Panc1 (cell line): Measurements from ENCODE around the gene ANTXR2. TPM values are rescaled to one million over a fixed set of nuclear protein-coding genes. Genes with fewer than 3 reads are reported as not detected.

ENCODE experiments used
- ATAC-seq: fragments of 200-7000 bp; cut with Tn5 transposase; 2 replicates; pipeline ENCODE4 v1.9.1; 2020; ENCODE audit warnings: mild to moderate bottlenecking, moderate library complexity
- BruUV-seq: library from RNA; stranded (reverse); fragments of 400-500 nt; replicated peaks from 2 replicates; lab custom pipeline; 2021; lab: Mats Ljungman, UMichigan
- CTCF ChIA-PET: fragments of 300-600 bp; sonication (Branson Sonifier 250); formaldehyde crosslinking; loops from one replicate; lab custom pipeline; 2022; ENCODE audit warnings: antibody characterized with exemption; lab: Charles Lee
- POLR2A ChIA-PET: fragments of 300-600 bp; sonication (Branson Sonifier 250); formaldehyde crosslinking; loops from one replicate; lab custom pipeline; 2022; ENCODE audit warnings: antibody characterized with exemption; lab: Charles Lee
- DNase-seq: peaks from one replicate; pipeline ENCODE4 v3.0.0-alpha.2; 2010; ENCODE audit warnings: low read depth, low spot score
- H3K27ac ChIP-seq: 2 replicates; pipeline ENCODE4 v1.5.1; 2011; ENCODE audit warnings: mild to moderate bottlenecking, low read length, inconsistent platforms
- H3K27me3 ChIP-seq: fragments of 200-500 bp; sonication (Bioruptor generic); 2 replicates; pipeline ENCODE4 v1.6.0; 2014; ENCODE audit warnings: low read length, inconsistent platforms; ENCODE audit not compliant: control insufficient read depth, insufficient read depth
- H3K36me3 ChIP-seq: fragments of 200-500 bp; sonication (Bioruptor generic); 2 replicates; pipeline ENCODE4 v1.5.1; 2014; ENCODE audit warnings: inconsistent platforms, mild to moderate bottlenecking, low read length, moderate library complexity; ENCODE audit not compliant: control insufficient read depth, insufficient read depth
- H3K4me1 ChIP-seq: 2 replicates; pipeline ENCODE4 v1.5.1; 2011; ENCODE audit warnings: inconsistent platforms, mild to moderate bottlenecking, low read length, moderate library complexity; ENCODE audit not compliant: control insufficient read depth, insufficient read depth
- H3K4me3 ChIP-seq, 2 experiments: 2 replicates each; pipeline ENCODE4 v1.5.1; 2011 to 2012; ENCODE audit warnings: low read depth in 2 of 2, low read length in 2 of 2, mild to moderate bottlenecking in 2 of 2, inconsistent platforms in 1 of 2, moderate library complexity in 1 of 2
- H3K9me3 ChIP-seq: fragments of 200-500 bp; sonication (Bioruptor generic); 2 replicates; pipeline ENCODE4 v1.5.1; 2014; ENCODE audit warnings: low read depth, mild to moderate bottlenecking, inconsistent platforms, low read length, moderate library complexity; ENCODE audit not compliant: control insufficient read depth, insufficient read depth
- CTCF ChIP-seq: fragments of 450-650 bp; IDR thresholded peaks from 2 replicates; pipeline ENCODE4 v1.5.1; 2017; ENCODE audit warnings: mild to moderate bottlenecking
- POLR2AphosphoS5 ChIP-seq: IDR thresholded peaks from 2 replicates; pipeline ENCODE4 v1.6.1; 2012; ENCODE audit warnings: mild to moderate bottlenecking, low read depth, low read length, moderate library complexity
- REST ChIP-seq, 2 experiments: IDR thresholded peaks; 2 replicates each; pipeline ENCODE4 v1.6.1; 2011 to 2012; ENCODE audit warnings: low read depth in 2 of 2, control low read depth in 1 of 2, low read length in 1 of 2, mild to moderate bottlenecking in 1 of 2, moderate library complexity in 1 of 2; ENCODE audit not compliant: insufficient read depth in 1 of 2
- SIN3A ChIP-seq: IDR thresholded peaks from 2 replicates; pipeline ENCODE4 v1.6.1; 2012; ENCODE audit warnings: low read depth, mild to moderate bottlenecking, low read length, moderate library complexity, borderline replicate concordance; ENCODE audit not compliant: insufficient read depth
- TCF7L2 ChIP-seq: IDR thresholded peaks from 2 replicates; pipeline ENCODE4 v1.6.1; 2011; ENCODE audit warnings: mild to moderate bottlenecking, low read depth, low read length, inconsistent platforms
- in situ Hi-C: cut with HindIII; loops from 2 replicates; pipeline ENCODE4 v1.10.0; 2016; ENCODE audit warnings: low sequenced_read_pairs, low pct_unique_long_range_greater_than_20kb
- intact Hi-C: fragments of 100-400 bp; cut with micrococcal nuclease; formaldehyde crosslinking; loops from one replicate; pipeline ENCODE4 v1.10.0; 2022; ENCODE audit not compliant: unreplicated experiment
- total RNA-seq: library from RNA; stranded (reverse); gene quantifications from one replicate; pipeline ENCODE4 v1.2.1, GENCODE V29; 2021; ENCODE audit not compliant: unreplicated experiment

ANTXR2 gene
- total RNA-seq, 1 experiment from 2014 or later = 27.8 TPM

- no peaks in the 10 kb centered on the region for H3K27me3 ChIP-seq
- no TSS peak for BruUV-seq
- intact Hi-C loops = no loop called here
- CTCF ChIA-PET = no interaction called here
- POLR2A ChIA-PET = no interaction called here
- in situ Hi-C loops = no loop called here
- H3K4me3 ChIP-seq = no peak overlapping the region
- DNase-seq (no peak), ATAC-seq (no peak)
- H3K36me3 ChIP-seq = no peaks in the 10 kb centered on the region; the same call in 1 of the 2 replicates
- TF ChIP-seq TCF7L2 = no peak
- TF ChIP-seq CTCF = no peak
- TF ChIP-seq POLR2AphosphoS5 = no peak
- no peak for TF ChIP-seq SIN3A
- TF ChIP-seq REST (IDR thresholded peaks at IDR 0.05; ENCODE audit: insufficient read depth in 1 of 2, low read depth in 2 of 2, low read length in 1 of 2) = no peak
- no peaks in the 10 kb centered on the region for H3K9me3 ChIP-seq
- no peaks in the 10 kb centered on the region for H3K4me1 ChIP-seq
- no peak overlapping the region for H3K27ac ChIP-seq
These were observed 137.8 kb downstream of the ANTXR2 start for GRCh38 chr4:79935274-79935673.

DNA sequence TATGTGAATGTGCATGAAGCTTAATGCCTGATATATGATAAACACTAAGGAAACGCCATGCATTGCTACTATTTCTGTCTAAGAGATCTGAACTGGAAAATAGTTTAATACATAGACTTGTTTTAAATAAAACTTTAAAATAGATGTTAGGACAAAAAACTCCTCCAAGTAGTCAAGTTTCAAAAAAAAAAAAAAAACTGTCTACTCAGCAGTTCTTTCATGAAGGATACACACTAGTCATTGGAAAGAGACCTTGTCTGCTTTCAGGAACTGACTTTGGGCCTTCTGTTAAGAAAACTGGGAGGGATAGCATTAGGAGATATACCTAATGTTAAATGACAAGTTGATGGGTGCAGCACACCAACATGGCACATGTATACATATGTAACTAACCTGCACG is 138.4 kb downstream of the ANTXR2 start:
- CTCF ChIA-PET = no interaction called here
- no peaks in the 10 kb centered on the region; the same call in 1 of the 2 replicates for H3K36me3 ChIP-seq
- H3K27ac ChIP-seq = no peak overlapping the region
- no TSS peak for BruUV-seq
- no peak for DNase-seq
- no peaks in the 10 kb centered on the region for H3K9me3 ChIP-seq
- in situ Hi-C loops = no loop called here
- no peak for TF ChIP-seq REST (IDR thresholded peaks at IDR 0.05; ENCODE audit: insufficient read depth in 1 of 2, low read depth in 2 of 2, low read length in 1 of 2)
- no peak for TF ChIP-seq SIN3A
- no peak for TF ChIP-seq POLR2AphosphoS5
- no peak for TF ChIP-seq CTCF
- TF ChIP-seq TCF7L2 = no peak
- no peaks in the 10 kb centered on the region for H3K27me3 ChIP-seq
- no peaks in the 10 kb centered on the region for H3K4me1 ChIP-seq
- no peak for ATAC-seq
- intact Hi-C loops = no loop called here
- POLR2A ChIA-PET = interaction anchor here (0.7 kb wide), 1 partner anchor 81 kb away, joined by 6 read pairs; no protein-coding TSS in a partner anchor
- H3K4me3 ChIP-seq = no peak overlapping the region
